Hepatic stellate cell (primary cell): ENCODE data around the gene BNIP5.

Experiments used
- DNase-seq: peaks from one replicate; pipeline ENCODE4 v3.0.0; 2011; ENCODE audit warnings: low spot score

BNIP5 gene

GRCh38 chr6:36267731-36268477, 68.8 kb downstream of the BNIP5 start:
- DNase-seq = no peak

GRCh38 chr6:36266913-36267644, 69.6 kb downstream of the BNIP5 start:
- no peak for DNase-seq
